ENCODE measurements around the gene BLTP2. TPM values are rescaled to one million over a fixed set of nuclear protein-coding genes. Genes with fewer than 3 reads are reported as not detected.

The BLTP2 gene
- total RNA-seq, 1 experiment from 2014 or later, result 161 TPM

- peak overlapping the region; percentile 79 for H3K4me3 ChIP-seq
- no peak for TF ChIP-seq EZH2 (IDR thresholded peaks at IDR 0.05; ENCODE audit: low read depth)
- no peak for TF ChIP-seq CTCF (conservative IDR thresholded peaks at IDR 0.05)
- H2AFZ ChIP-seq, result peak overlapping the region; percentile 99
- peaks cover 29% of the 10 kb centered on the region for H3F3A ChIP-seq (ENCODE audit: insufficient read depth, low read depth)
- H3K27ac ChIP-seq, result peak overlapping the region; percentile 70
- intact Hi-C loops (cut with micrococcal nuclease; ENCODE audit: unreplicated experiment), result no loop called here
- H3K4me1 ChIP-seq (replicated peaks; ENCODE audit: insufficient read depth), result peaks cover 17% of the 10 kb centered on the region
- ChIA-PET CTCF (no interaction called here), POLR2A (ENCODE audit: unreplicated experiment) (interaction anchor here (0.6 to 0.7 kb wide), 3 partner anchors 22 to 337 kb away, joined by 3 to 6 read pairs (median 3); no protein-coding TSS in a partner anchor)
- no peaks in the 10 kb centered on the region for H3K9me3 ChIP-seq (ENCODE audit: insufficient read depth, low read depth)
- no peaks in the 10 kb centered on the region for H4K20me1 ChIP-seq (ENCODE audit: insufficient read depth)
- H3K27me3 ChIP-seq (ENCODE audit: insufficient read depth, low read depth), result no peaks in the 10 kb centered on the region
- peak overlapping the region; percentile 93 for H3K4me2 ChIP-seq
- DNase-seq, result peak in 1 of 2 experiments; percentile 76
- peaks cover 17% of the 10 kb centered on the region for H3K79me2 ChIP-seq (ENCODE audit: low read depth)
- H3K9me2 ChIP-seq (ENCODE audit: insufficient read depth), result no peaks in the 10 kb centered on the region
- peaks cover 3% of the 10 kb centered on the region; the same call in 1 of the 2 replicates for H3K36me3 ChIP-seq (ENCODE audit: low read depth)
- BruUV-seq (replicated peaks), result TSS peak; percentile 86
Measured at GRCh38 chr17:28599311-28600184, 45.4 kb downstream of the BLTP2 start.

DNA sequence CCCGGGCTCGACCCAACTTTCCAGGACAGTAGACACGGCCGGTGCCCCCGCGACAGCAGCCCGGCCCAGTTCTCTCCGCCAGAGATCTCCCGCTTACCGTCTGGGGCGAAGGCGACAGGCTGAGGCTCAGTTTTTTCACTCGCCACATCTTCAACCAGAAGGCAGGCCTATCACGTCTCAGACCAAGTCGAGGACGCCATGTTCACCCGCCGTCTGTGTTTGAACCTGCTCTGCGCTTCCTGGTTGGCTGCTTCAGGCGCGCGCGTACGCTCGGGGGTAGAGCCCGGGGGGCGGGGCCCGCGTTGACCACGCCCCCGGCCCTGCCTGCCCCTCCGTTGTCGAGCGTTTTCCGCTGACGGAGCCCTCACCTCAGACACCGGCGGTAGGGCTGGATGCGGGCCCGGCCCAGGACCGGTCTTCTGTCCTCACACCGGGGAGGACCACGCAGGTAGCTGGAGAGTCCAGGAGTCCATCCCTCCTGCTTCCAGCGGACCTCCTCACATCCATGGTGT lies 46.1 kb downstream of the BLTP2 start, which contains the start of gene SPAG5:
SPAG5 (minus strand) TSS at position 227 of the 512 bp plus-strand sequence; CDS start at position 148, 79 bp downstream.
- H3K4me2 ChIP-seq, result peak within 1 kb of the TSS; percentile 93
- H3K36me3 ChIP-seq (ENCODE audit: low read depth), result peaks cover 3% of the 10 kb centered on the region; the same call in 1 of the 2 replicates
- peak within 1 kb of the TSS; percentile 70 for H3K27ac ChIP-seq
- H3K9me2 ChIP-seq (ENCODE audit: insufficient read depth), result no peaks in the 10 kb centered on the region
- no peaks in the 10 kb centered on the region for H3K27me3 ChIP-seq (ENCODE audit: insufficient read depth, low read depth)
- intact Hi-C loops (cut with micrococcal nuclease; ENCODE audit: unreplicated experiment), result no loop called here
- no TSS peak for BruUV-seq (replicated peaks)
- CTCF ChIA-PET, result no interaction called here
- peak within 1 kb of the TSS; percentile 79 for H3K4me3 ChIP-seq
- H3F3A ChIP-seq (ENCODE audit: insufficient read depth, low read depth), result peaks cover 29% of the 10 kb centered on the region
- POLR2A ChIA-PET (ENCODE audit: unreplicated experiment), result interaction anchor here (0.7 kb wide), 1 partner anchor 338 kb away, joined by 3 read pairs; no protein-coding TSS in a partner anchor
- peak; percentile 87 to 93 for DNase-seq
- peaks cover 17% of the 10 kb centered on the region for H3K4me1 ChIP-seq (replicated peaks; ENCODE audit: insufficient read depth)
- TF ChIP-seq EZH2 (IDR thresholded peaks at IDR 0.05; ENCODE audit: low read depth) (no peak), CTCF (conservative IDR thresholded peaks at IDR 0.05) (no peak)
- H4K20me1 ChIP-seq (ENCODE audit: insufficient read depth), result no peaks in the 10 kb centered on the region
- peak within 1 kb of the TSS; percentile 99 for H2AFZ ChIP-seq
- H3K9me3 ChIP-seq (ENCODE audit: insufficient read depth, low read depth), result no peaks in the 10 kb centered on the region
- H3K79me2 ChIP-seq (ENCODE audit: low read depth), result peaks cover 17% of the 10 kb centered on the region

DNA sequence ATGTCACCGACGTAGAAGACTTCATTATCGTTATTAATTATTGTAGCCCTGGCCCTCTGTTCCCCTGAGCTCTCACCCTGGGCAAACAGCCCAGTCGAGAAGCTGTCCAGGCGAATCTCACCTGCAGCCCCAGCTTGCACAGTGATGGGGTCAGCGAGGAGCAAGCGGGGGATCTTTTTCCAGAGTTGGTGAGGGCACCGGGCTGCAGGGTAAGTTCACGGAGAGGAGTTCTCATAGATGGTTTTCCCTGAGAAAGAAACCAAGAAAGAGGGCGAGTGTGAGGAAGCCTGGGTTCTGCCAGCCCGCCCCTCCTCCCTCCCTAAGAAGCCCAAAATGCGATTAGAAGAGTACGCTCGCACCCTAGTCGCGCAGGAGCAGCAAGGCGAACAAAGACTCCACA lies 46.6 kb downstream of the BLTP2 start:
- Histone ChIP-seq H3K79me2 (ENCODE audit: low read depth) (peaks cover 17% of the 10 kb centered on the region), H3K4me2 (peak overlapping the region; percentile 93), H3K9me3 (ENCODE audit: insufficient read depth, low read depth) (no peaks in the 10 kb centered on the region), H3K4me1 (replicated peaks; ENCODE audit: insufficient read depth) (peaks cover 17% of the 10 kb centered on the region), H4K20me1 (ENCODE audit: insufficient read depth) (no peaks in the 10 kb centered on the region), H3F3A (ENCODE audit: insufficient read depth, low read depth) (peaks cover 29% of the 10 kb centered on the region), H3K9me2 (ENCODE audit: insufficient read depth) (no peaks in the 10 kb centered on the region), H3K27me3 (ENCODE audit: insufficient read depth, low read depth) (no peaks in the 10 kb centered on the region), H3K4me3 (peak overlapping the region; percentile 79), H3K36me3 (ENCODE audit: low read depth) (peaks cover 3% of the 10 kb centered on the region; the same call in 1 of the 2 replicates), H2AFZ (peak overlapping the region; percentile 99), H3K27ac (peak overlapping the region; percentile 8; the same call in 1 of the 2 replicates)
- intact Hi-C loops (cut with micrococcal nuclease; ENCODE audit: unreplicated experiment), result no loop called here
- peak in 1 of 2 experiments; percentile 7 for DNase-seq
- CTCF ChIA-PET, result no interaction called here
- POLR2A ChIA-PET (ENCODE audit: unreplicated experiment), result no interaction called here
- no peak for TF ChIP-seq EZH2 (IDR thresholded peaks at IDR 0.05; ENCODE audit: low read depth)
- no peak for TF ChIP-seq CTCF (conservative IDR thresholded peaks at IDR 0.05)
- TSS peak; percentile 66 for BruUV-seq (replicated peaks)

Data from PC-9 (cell line).